ENCODE measurements around the gene IFNL3.

- TF ChIP-seq POLR2AphosphoS5 (IDR thresholded peaks at IDR 0.05; ENCODE audit: borderline replicate concordance, low read depth, low read length) = no peak
- no peak for TF ChIP-seq EZH2 (IDR thresholded peaks at IDR 0.05)
- TF ChIP-seq FOXP2 (optimal IDR thresholded peaks at IDR 0.05; ENCODE audit: control extremely low read depth, extremely low read length, insufficient read depth) = no peak
Measured at GRCh38 chr19:39253374-39254149, 8.8 kb upstream of the IFNL3 start.
